ENCODE data around the gene RPP21. TPM values are rescaled to one million over a fixed set of nuclear protein-coding genes. Genes with fewer than 3 reads are reported as not detected.

Gene RPP21
- total and polyA plus RNA-seq, 12 donors: 16.2 to 113 (median 24.9) TPM

DNA sequence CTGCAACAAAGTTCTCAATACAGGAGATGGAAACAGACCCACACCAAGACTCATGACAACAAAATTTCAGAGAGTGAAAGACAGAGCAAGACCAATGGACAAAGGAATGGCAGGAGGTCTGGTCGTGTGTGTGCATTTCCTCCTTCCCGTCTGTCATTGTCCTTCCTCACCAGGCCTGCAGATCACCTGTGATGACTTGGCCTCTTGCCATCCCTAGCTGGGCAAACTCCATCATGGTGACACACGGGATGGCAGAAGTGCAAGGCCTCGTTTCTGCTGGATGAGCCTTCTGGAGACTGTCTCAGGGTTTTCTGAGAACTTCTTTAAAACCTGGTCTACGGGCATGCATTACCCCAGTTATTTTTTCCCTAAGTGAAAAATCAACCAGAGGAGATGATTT is 49.2 kb downstream of the RPP21 start:
- no peak for TF ChIP-seq CTCF (IDR thresholded peaks at IDR 0.05)
- Histone ChIP-seq H3K36me3 (no peaks in the 10 kb centered on the region), H3K9me3 (no peaks in the 10 kb centered on the region), H3K4me3 (no peak overlapping the region), H3K4me1 (peaks cover 0 to 6% (median 0%) of the 10 kb centered on the region in 9 donors), H3K27me3 (peaks cover 0 to 94% (median 57%) of the 10 kb centered on the region in 7 donors), H3K27ac (no peak overlapping the region)
- no peak for DNase-seq
- WGBS, 2 donors: 41 to 43% methylated on average over 5 of the region's 5 CpGs
- ATAC-seq: no peak
- intact Hi-C loops (cut with DNase I): loop anchor here in 3 of 10 donors (2.0 to 10.0 kb wide), 3 partner anchors 37 to 289 kb away; no protein-coding TSS in a partner anchor

Other genes with a start within 250 kb of the RPP21 start
- not detected for gene TRIM31, start 232.1 kb upstream of the RPP21 start, total RNA-seq
- not detected for gene TRIM31, start 232.1 kb upstream of the RPP21 start, polyA plus RNA-seq
- gene TRIM40, start 209.0 kb upstream of the RPP21 start, total RNA-seq: not detected
- gene TRIM40, start 209.0 kb upstream of the RPP21 start, polyA plus RNA-seq: not detected
- not detected for gene TRIM10, start 183.9 kb upstream of the RPP21 start, total RNA-seq
- gene TRIM10, start 183.9 kb upstream of the RPP21 start, polyA plus RNA-seq: not detected
- not detected for gene TRIM15, start 181.6 kb upstream of the RPP21 start, total RNA-seq
- not detected for gene TRIM15, start 181.6 kb upstream of the RPP21 start, polyA plus RNA-seq
- gene TRIM26, start 131.8 kb upstream of the RPP21 start, total RNA-seq: 10 to 100 TPM; 15.5 to 29.0 (median 23.2) TPM
- 10 to 100 TPM; 12.0 to 18.0 TPM for gene TRIM26, start 131.8 kb upstream of the RPP21 start, polyA plus RNA-seq
- gene TRIM39, start 18.2 kb upstream of the RPP21 start, total RNA-seq: 10 to 100 TPM in 2 of 10 donors, 1 to 10 TPM in 8; 6.3 to 10.6 (median 8.8) TPM
- gene TRIM39, start 18.2 kb upstream of the RPP21 start, polyA plus RNA-seq: 1 to 10 TPM; 5.2 to 7.6 TPM
- 100 to 1,000 TPM; 121 to 482 (median 155) TPM for gene HLA-E, start 144.4 kb downstream of the RPP21 start, total RNA-seq
- 100 to 1,000 TPM; 232 to 263 TPM for gene HLA-E, start 144.4 kb downstream of the RPP21 start, polyA plus RNA-seq
- 10 to 100 TPM; 17.3 to 34.1 (median 19.8) TPM for gene GNL1, start 211.3 kb downstream of the RPP21 start, total RNA-seq
- gene GNL1, start 211.3 kb downstream of the RPP21 start, polyA plus RNA-seq: 10 to 100 TPM; 20.3 to 29.9 TPM
- 1 to 10 TPM; 1.7 to 4.2 (median 2.6) TPM for gene PRR3, start 212.1 kb downstream of the RPP21 start, total RNA-seq
- 1 to 10 TPM; 4.1 to 8.2 TPM for gene PRR3, start 212.1 kb downstream of the RPP21 start, polyA plus RNA-seq
- 10 to 100 TPM; 37.1 to 49.1 (median 42.1) TPM for gene ABCF1, start 226.3 kb downstream of the RPP21 start, total RNA-seq
- 10 to 100 TPM; 32.6 to 36.6 TPM for gene ABCF1, start 226.3 kb downstream of the RPP21 start, polyA plus RNA-seq